Measurements from ENCODE around the gene CLCN2. TPM values are rescaled to one million over a fixed set of nuclear protein-coding genes. Genes with fewer than 3 reads are reported as not detected.

Gene CLCN2
- 1 to 10 TPM; 2.8 to 6.4 (median 3.8) TPM for total RNA-seq
- polyA plus RNA-seq, result 1 to 10 TPM; 1.6 to 4.2 (median 2.1) TPM
- long read RNA-seq, donor 1, result 0 reads
- long read RNA-seq, donor 2, partial matches to known transcripts, result 0 of 2 reads
- long read RNA-seq, donor 2, other reads (novel, unspliced or antisense), result 0 of 2 reads

DNA sequence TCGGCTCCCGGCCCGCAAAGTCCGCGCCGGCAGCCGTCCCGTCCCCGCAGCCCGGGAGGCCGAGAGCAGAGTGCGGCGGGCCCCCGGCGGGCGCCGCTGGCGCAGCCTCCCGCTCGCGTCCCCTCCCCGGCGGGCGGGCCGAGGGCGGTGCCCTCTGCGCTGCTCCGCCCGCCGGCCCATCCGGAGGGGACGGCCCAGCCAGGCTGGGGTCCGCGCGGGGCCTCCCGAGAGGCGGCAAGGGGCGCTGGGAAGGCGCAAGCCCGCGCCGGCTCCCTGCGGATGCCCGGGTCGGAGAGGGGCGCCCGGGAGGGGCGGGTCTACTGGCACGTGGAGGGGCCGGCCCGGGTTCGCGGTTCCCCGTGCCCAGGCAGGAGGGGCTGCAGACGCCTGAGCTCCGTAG, at the start of gene CLCN2, which contains the start of gene POLR2H:
TSS of gene CLCN2 (minus strand) at position 74 of the 400 bp plus-strand sequence. CDS start 126 bp downstream, outside the sequence.
TSS of gene POLR2H (plus strand) at position 179 of the 400 bp plus-strand sequence. CDS start 1,783 bp downstream, outside the sequence.
- Histone ChIP-seq H3K9me3 (no peaks in the 10 kb centered on the region), H3K36me3 (peaks cover 0 to 30% (median 5%) of the 10 kb centered on the region in 6 donors), H3K27ac (peak within 1 kb of the TSS; percentile 93 to 98 (median 97)), H3K4me3 (peak within 1 kb of the TSS; percentile 82 to 98 (median 90)), H3K4me1 (peaks cover 11 to 62% (median 31%) of the 10 kb centered on the region in 6 donors), H3K27me3 (replicated peaks in 1 of 7) (no peaks in the 10 kb centered on the region)
- DNase-seq, result no peak
- TF ChIP-seq POLR2AphosphoS5 (IDR thresholded peaks at IDR 0.05) (peak; percentile 59 to 76 (median 75)), POLR2A (IDR thresholded peaks at IDR 0.05) (peak in 1 of 3 donors; percentile 9)
- TF ChIP-seq, protein P1, sequence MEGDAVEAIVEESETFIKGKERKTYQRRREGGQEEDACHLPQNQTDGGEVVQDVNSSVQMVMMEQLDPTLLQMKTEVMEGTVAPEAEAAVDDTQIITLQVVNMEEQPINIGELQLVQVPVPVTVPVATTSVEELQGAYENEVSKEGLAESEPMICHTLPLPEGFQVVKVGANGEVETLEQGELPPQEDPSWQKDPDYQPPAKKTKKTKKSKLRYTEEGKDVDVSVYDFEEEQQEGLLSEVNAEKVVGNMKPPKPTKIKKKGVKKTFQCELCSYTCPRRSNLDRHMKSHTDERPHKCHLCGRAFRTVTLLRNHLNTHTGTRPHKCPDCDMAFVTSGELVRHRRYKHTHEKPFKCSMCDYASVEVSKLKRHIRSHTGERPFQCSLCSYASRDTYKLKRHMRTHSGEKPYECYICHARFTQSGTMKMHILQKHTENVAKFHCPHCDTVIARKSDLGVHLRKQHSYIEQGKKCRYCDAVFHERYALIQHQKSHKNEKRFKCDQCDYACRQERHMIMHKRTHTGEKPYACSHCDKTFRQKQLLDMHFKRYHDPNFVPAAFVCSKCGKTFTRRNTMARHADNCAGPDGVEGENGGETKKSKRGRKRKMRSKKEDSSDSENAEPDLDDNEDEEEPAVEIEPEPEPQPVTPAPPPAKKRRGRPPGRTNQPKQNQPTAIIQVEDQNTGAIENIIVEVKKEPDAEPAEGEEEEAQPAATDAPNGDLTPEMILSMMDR (IDR thresholded peaks at IDR 0.05 in 8 of 11, conservative IDR thresholded peaks at IDR 0.05 in 3 of 11), result no peak
- intact Hi-C loops (cut with DNase I; ENCODE audit: low total_unique reads), result no loop called here
- WGBS, 5 donors, result 0 to 1% (median 0%) methylated on average over 2 to 56 of the region's 56 CpGs; no CpG with 5 or more reads in 1 of the 5 donors

DNA sequence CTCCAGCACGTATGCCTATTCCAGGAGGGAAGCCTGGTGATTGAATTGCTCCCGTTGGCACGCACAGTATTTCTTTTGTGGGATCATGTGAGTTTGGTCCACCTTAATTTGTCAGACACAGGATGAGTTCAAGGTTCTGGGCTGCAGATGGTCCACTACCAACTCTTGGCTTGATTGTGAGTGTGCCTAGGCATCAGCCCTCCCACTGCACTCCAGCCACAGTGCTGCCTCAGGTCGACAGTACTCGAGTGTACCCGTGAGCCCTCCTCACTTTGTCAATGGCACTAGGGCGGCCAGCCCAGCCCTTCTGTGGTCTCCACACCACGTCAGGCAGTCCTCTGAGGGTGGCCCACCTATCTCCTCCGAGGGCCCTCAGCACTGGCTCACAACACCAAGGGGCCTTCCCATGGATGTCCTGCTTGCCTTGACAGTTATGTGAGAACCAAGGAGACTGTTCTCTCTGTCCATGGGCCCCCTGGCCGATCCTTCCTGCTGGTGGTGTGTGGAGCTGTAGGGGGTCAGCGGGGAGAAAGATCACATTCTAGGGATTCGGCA, 48.6 kb upstream of the CLCN2 start:
- TF ChIP-seq POLR2AphosphoS5 (IDR thresholded peaks at IDR 0.05) (no peak), POLR2A (IDR thresholded peaks at IDR 0.05) (no peak)
- TF ChIP-seq, protein P1 (IDR thresholded peaks at IDR 0.05 in 8 of 11, conservative IDR thresholded peaks at IDR 0.05 in 3 of 11), result no peak
- H3K27me3 ChIP-seq (replicated peaks in 1 of 7), result no peaks in the 10 kb centered on the region
- H3K27ac ChIP-seq, result no peak overlapping the region
- intact Hi-C loops (cut with DNase I; ENCODE audit: low total_unique reads), result no loop called here
- H3K4me1 ChIP-seq, result no peaks in the 10 kb centered on the region
- no peaks in the 10 kb centered on the region for H3K9me3 ChIP-seq
- H3K36me3 ChIP-seq, result no peaks in the 10 kb centered on the region
- 64 to 87% (median 82%) methylated on average over 10 to 12 of the region's 12 CpGs for WGBS, 5 donors
- no peak overlapping the region for H3K4me3 ChIP-seq
- no peak for DNase-seq

DNA sequence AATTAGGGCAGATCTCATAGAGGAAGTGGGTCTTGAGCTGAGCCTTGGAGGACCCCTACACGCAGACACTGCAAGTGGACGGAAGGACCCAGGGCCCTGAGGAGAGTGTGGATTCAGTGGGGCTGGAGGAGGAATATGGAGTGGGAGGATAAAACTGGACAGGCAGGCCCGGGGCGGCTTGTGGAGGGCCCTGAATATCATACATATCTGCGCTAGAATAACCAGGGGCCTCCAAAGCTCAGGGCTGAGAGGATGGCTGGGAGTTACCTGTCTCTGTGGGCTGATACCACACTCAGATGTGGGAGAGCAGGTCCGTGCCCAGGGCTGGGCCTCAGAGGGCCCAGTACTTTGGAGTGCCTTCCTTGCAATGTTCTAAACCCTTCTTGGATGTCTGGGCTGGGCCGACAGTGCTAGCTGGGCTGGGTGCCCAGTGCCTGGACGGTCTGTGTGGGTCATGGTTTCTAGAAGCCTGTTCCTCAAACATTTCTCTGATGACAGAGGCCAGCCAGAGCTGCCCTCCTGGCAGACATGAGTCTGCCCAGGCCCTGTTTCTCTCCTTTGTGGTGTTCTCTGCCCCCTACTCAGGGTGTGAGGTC, 48.0 kb upstream of the CLCN2 start:
- DNase-seq, result no peak
- Histone ChIP-seq H3K36me3 (no peaks in the 10 kb centered on the region), H3K4me3 (no peak overlapping the region), H3K27me3 (replicated peaks in 1 of 7) (no peaks in the 10 kb centered on the region), H3K9me3 (no peaks in the 10 kb centered on the region), H3K27ac (no peak overlapping the region), H3K4me1 (no peaks in the 10 kb centered on the region)
- intact Hi-C loops (cut with DNase I; ENCODE audit: low total_unique reads), result no loop called here
- 76 to 89% (median 88%) methylated on average over 8 of the region's 8 CpGs for WGBS, 5 donors
- TF ChIP-seq, protein P1 (IDR thresholded peaks at IDR 0.05 in 8 of 11, conservative IDR thresholded peaks at IDR 0.05 in 3 of 11), result no peak
- no peak for TF ChIP-seq POLR2AphosphoS5 (IDR thresholded peaks at IDR 0.05)
- no peak for TF ChIP-seq POLR2A (IDR thresholded peaks at IDR 0.05)

Measured in spleen (tissue), 13 donors.